ENCODE measurements around the gene DSCAM.

The DSCAM gene

DNA sequence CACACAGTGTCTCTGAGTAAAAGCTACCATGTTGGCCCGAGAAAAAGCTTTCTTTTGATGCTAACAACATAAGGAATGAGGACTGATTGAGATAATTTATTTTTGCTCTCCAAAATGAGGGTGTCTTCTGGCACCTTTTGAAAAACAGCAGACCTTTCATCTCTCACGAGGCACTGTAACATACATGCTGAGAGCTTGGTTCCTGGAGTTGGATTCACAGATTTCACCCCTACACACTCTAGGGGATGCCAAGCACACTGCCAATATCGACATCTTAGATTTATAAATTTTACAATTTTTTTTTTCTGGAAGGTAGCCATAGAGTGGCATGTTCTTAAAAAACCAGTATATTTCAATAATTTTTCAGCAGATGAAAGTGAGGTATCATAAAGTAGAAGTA is 408.3 kb downstream of the DSCAM start:
- Histone ChIP-seq H2BK120ac (ENCODE audit: low read depth, low read length) (no peak overlapping the region), H3K4me3 (ENCODE audit: low read length) (no peak overlapping the region), H3K27ac (ENCODE audit: low read depth, low read length) (no peak overlapping the region), H3K27me3 (ENCODE audit: insufficient read depth, low read length, poor library complexity) (no peaks in the 10 kb centered on the region), H4K5ac (ENCODE audit: low read length) (no peak overlapping the region), H3K18ac (ENCODE audit: low read length) (no peak overlapping the region), H3K79me1 (ENCODE audit: low read length) (no peaks in the 10 kb centered on the region), H3K56ac (ENCODE audit: low read length) (no peak overlapping the region), H3K9ac (ENCODE audit: low read length) (no peak overlapping the region), H3K23ac (ENCODE audit: low read length) (no peak overlapping the region), H3K4me2 (ENCODE audit: low read length) (no peak overlapping the region), H2BK5ac (ENCODE audit: low read length) (no peak overlapping the region), H4K8ac (ENCODE audit: low read depth, low read length) (no peak overlapping the region), H2BK15ac (replicated peaks; ENCODE audit: low read depth) (no peak overlapping the region), H2AK5ac (ENCODE audit: low read length) (no peak overlapping the region), H3K79me2 (ENCODE audit: control insufficient read depth, insufficient read depth, low read length) (no peaks in the 10 kb centered on the region), H3K4me1 (ENCODE audit: control insufficient read depth, low read depth, low read length) (no peaks in the 10 kb centered on the region), H3K4ac (ENCODE audit: low read depth, low read length) (no peak overlapping the region), H3K36me3 (ENCODE audit: control insufficient read depth, insufficient read depth, low read length) (no peaks in the 10 kb centered on the region)
- WGBS (ENCODE audit: extremely low coverage, insufficient coverage, low lambda C conversion rate), result no CpG with 5 or more reads among the region's 3 CpGs
- no peak for DNase-seq

DNA sequence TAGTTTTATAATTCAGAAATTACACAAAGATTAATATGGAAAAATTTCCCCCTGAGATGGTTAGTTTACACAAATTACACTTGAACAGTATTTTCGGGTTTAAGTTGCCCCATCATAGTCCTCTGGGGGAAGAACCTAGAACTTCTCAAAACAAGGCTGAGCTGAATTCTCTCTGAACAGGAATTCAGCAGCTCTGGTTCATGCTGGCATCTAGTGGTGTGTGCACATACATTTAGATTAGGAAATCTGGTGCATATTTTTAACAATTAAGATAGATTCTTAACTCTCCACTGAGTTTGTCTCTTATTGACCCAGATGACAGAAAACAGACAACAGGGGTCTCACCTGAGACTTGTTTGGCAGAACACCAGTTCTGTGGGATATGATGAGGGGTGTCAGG is 410.7 kb downstream of the DSCAM start:
- no peak for DNase-seq
- H3K79me1 ChIP-seq (ENCODE audit: low read length), result no peaks in the 10 kb centered on the region
- H3K18ac ChIP-seq (ENCODE audit: low read length), result no peak overlapping the region
- no CpG with 5 or more reads among the region's 1 CpG for WGBS (ENCODE audit: extremely low coverage, insufficient coverage, low lambda C conversion rate)
- H2BK15ac ChIP-seq (replicated peaks; ENCODE audit: low read depth), result no peak overlapping the region
- H3K79me2 ChIP-seq (ENCODE audit: control insufficient read depth, insufficient read depth, low read length), result no peaks in the 10 kb centered on the region
- no peak overlapping the region for H3K23ac ChIP-seq (ENCODE audit: low read length)
- no peak overlapping the region for H2BK120ac ChIP-seq (ENCODE audit: low read depth, low read length)
- H3K4me2 ChIP-seq (ENCODE audit: low read length), result no peak overlapping the region
- no peak overlapping the region for H3K27ac ChIP-seq (ENCODE audit: low read depth, low read length)
- no peak overlapping the region for H2BK5ac ChIP-seq (ENCODE audit: low read length)
- no peak overlapping the region for H3K4ac ChIP-seq (ENCODE audit: low read depth, low read length)
- H2AK5ac ChIP-seq (ENCODE audit: low read length), result no peak overlapping the region
- H3K27me3 ChIP-seq (ENCODE audit: insufficient read depth, low read length, poor library complexity), result no peaks in the 10 kb centered on the region
- no peak overlapping the region for H3K9ac ChIP-seq (ENCODE audit: low read length)
- H3K36me3 ChIP-seq (ENCODE audit: control insufficient read depth, insufficient read depth, low read length), result no peaks in the 10 kb centered on the region
- no peak overlapping the region for H3K56ac ChIP-seq (ENCODE audit: low read length)
- H3K4me3 ChIP-seq (ENCODE audit: low read length), result no peak overlapping the region
- no peak overlapping the region for H4K5ac ChIP-seq (ENCODE audit: low read length)
- H4K8ac ChIP-seq (ENCODE audit: low read depth, low read length), result no peak overlapping the region
- H3K4me1 ChIP-seq (ENCODE audit: control insufficient read depth, low read depth, low read length), result no peaks in the 10 kb centered on the region

- Histone ChIP-seq H3K18ac (ENCODE audit: low read length) (no peak overlapping the region), H2BK120ac (ENCODE audit: low read depth, low read length) (no peak overlapping the region), H2BK15ac (replicated peaks; ENCODE audit: low read depth) (no peak overlapping the region), H3K4me2 (ENCODE audit: low read length) (no peak overlapping the region), H3K27me3 (ENCODE audit: insufficient read depth, low read length, poor library complexity) (no peaks in the 10 kb centered on the region), H3K4ac (ENCODE audit: low read depth, low read length) (no peak overlapping the region), H4K5ac (ENCODE audit: low read length) (no peak overlapping the region), H3K9ac (ENCODE audit: low read length) (no peak overlapping the region), H3K79me2 (ENCODE audit: control insufficient read depth, insufficient read depth, low read length) (no peaks in the 10 kb centered on the region), H2BK5ac (ENCODE audit: low read length) (no peak overlapping the region), H2AK5ac (ENCODE audit: low read length) (no peak overlapping the region), H3K4me1 (ENCODE audit: control insufficient read depth, low read depth, low read length) (no peaks in the 10 kb centered on the region), H3K23ac (ENCODE audit: low read length) (no peak overlapping the region), H3K56ac (ENCODE audit: low read length) (no peak overlapping the region), H4K8ac (ENCODE audit: low read depth, low read length) (no peak overlapping the region), H3K27ac (ENCODE audit: low read depth, low read length) (no peak overlapping the region), H3K79me1 (ENCODE audit: low read length) (no peaks in the 10 kb centered on the region), H3K4me3 (ENCODE audit: low read length) (no peak overlapping the region), H3K36me3 (ENCODE audit: control insufficient read depth, insufficient read depth, low read length) (no peaks in the 10 kb centered on the region)
- DNase-seq, result peak; percentile 53
- no CpG with 5 or more reads among the region's 2 CpGs for WGBS (ENCODE audit: extremely low coverage, insufficient coverage, low lambda C conversion rate)
These were observed 413.4 kb downstream of the DSCAM start for GRCh38 chr21:40433538-40433937.

- Histone ChIP-seq H3K79me2 (ENCODE audit: control insufficient read depth, insufficient read depth, low read length) (no peaks in the 10 kb centered on the region), H3K4me1 (ENCODE audit: control insufficient read depth, low read depth, low read length) (no peaks in the 10 kb centered on the region), H3K4me2 (ENCODE audit: low read length) (no peak overlapping the region), H3K4me3 (ENCODE audit: low read length) (no peak overlapping the region), H3K4ac (ENCODE audit: low read depth, low read length) (no peak overlapping the region), H4K8ac (ENCODE audit: low read depth, low read length) (no peak overlapping the region), H2BK5ac (ENCODE audit: low read length) (no peak overlapping the region), H3K79me1 (ENCODE audit: low read length) (no peaks in the 10 kb centered on the region), H3K23ac (ENCODE audit: low read length) (no peak overlapping the region), H3K27me3 (ENCODE audit: insufficient read depth, low read length, poor library complexity) (no peaks in the 10 kb centered on the region), H3K27ac (ENCODE audit: low read depth, low read length) (no peak overlapping the region), H2BK15ac (replicated peaks; ENCODE audit: low read depth) (no peak overlapping the region), H3K56ac (ENCODE audit: low read length) (no peak overlapping the region), H3K18ac (ENCODE audit: low read length) (no peak overlapping the region), H2AK5ac (ENCODE audit: low read length) (no peak overlapping the region), H3K9ac (ENCODE audit: low read length) (no peak overlapping the region), H2BK120ac (ENCODE audit: low read depth, low read length) (no peak overlapping the region), H4K5ac (ENCODE audit: low read length) (no peak overlapping the region), H3K36me3 (ENCODE audit: control insufficient read depth, insufficient read depth, low read length) (no peaks in the 10 kb centered on the region)
- WGBS (ENCODE audit: extremely low coverage, insufficient coverage, low lambda C conversion rate), result no CpG with 5 or more reads among the region's 1 CpG
- DNase-seq, result no peak
These were observed 421.0 kb downstream of the DSCAM start for GRCh38 chr21:40425981-40426380.

GRCh38 chr21:40422896-40423635 is 423.9 kb downstream of the DSCAM start:
- Histone ChIP-seq H3K9ac (ENCODE audit: low read length) (no peak overlapping the region), H3K27ac (ENCODE audit: low read depth, low read length) (no peak overlapping the region), H3K4me2 (ENCODE audit: low read length) (no peak overlapping the region), H3K18ac (ENCODE audit: low read length) (no peak overlapping the region), H3K4me3 (ENCODE audit: low read length) (no peak overlapping the region), H3K79me1 (ENCODE audit: low read length) (no peaks in the 10 kb centered on the region), H2AK5ac (ENCODE audit: low read length) (no peak overlapping the region), H3K27me3 (ENCODE audit: insufficient read depth, low read length, poor library complexity) (no peaks in the 10 kb centered on the region), H3K23ac (ENCODE audit: low read length) (no peak overlapping the region), H3K56ac (ENCODE audit: low read length) (no peak overlapping the region), H2BK120ac (ENCODE audit: low read depth, low read length) (no peak overlapping the region), H3K4me1 (ENCODE audit: control insufficient read depth, low read depth, low read length) (no peaks in the 10 kb centered on the region), H3K4ac (ENCODE audit: low read depth, low read length) (no peak overlapping the region), H2BK15ac (replicated peaks; ENCODE audit: low read depth) (no peak overlapping the region), H4K8ac (ENCODE audit: low read depth, low read length) (no peak overlapping the region), H3K36me3 (ENCODE audit: control insufficient read depth, insufficient read depth, low read length) (no peaks in the 10 kb centered on the region), H3K79me2 (ENCODE audit: control insufficient read depth, insufficient read depth, low read length) (no peaks in the 10 kb centered on the region), H4K5ac (ENCODE audit: low read length) (no peak overlapping the region), H2BK5ac (ENCODE audit: low read length) (no peak overlapping the region)
- no CpG with 5 or more reads among the region's 12 CpGs for WGBS (ENCODE audit: extremely low coverage, insufficient coverage, low lambda C conversion rate)
- no peak for DNase-seq

- H3K4ac ChIP-seq (ENCODE audit: low read depth, low read length), result no peak overlapping the region
- no peak overlapping the region for H2BK15ac ChIP-seq (replicated peaks; ENCODE audit: low read depth)
- H3K27ac ChIP-seq (ENCODE audit: low read depth, low read length), result no peak overlapping the region
- no peak overlapping the region for H4K5ac ChIP-seq (ENCODE audit: low read length)
- H3K79me2 ChIP-seq (ENCODE audit: control insufficient read depth, insufficient read depth, low read length), result no peaks in the 10 kb centered on the region
- H3K9ac ChIP-seq (ENCODE audit: low read length), result no peak overlapping the region
- no peak overlapping the region for H3K23ac ChIP-seq (ENCODE audit: low read length)
- H3K79me1 ChIP-seq (ENCODE audit: low read length), result no peaks in the 10 kb centered on the region
- no peak overlapping the region for H2BK120ac ChIP-seq (ENCODE audit: low read depth, low read length)
- H3K4me1 ChIP-seq (ENCODE audit: control insufficient read depth, low read depth, low read length), result no peaks in the 10 kb centered on the region
- H3K36me3 ChIP-seq (ENCODE audit: control insufficient read depth, insufficient read depth, low read length), result no peaks in the 10 kb centered on the region
- no peak for DNase-seq
- no peak overlapping the region for H3K4me2 ChIP-seq (ENCODE audit: low read length)
- H3K18ac ChIP-seq (ENCODE audit: low read length), result no peak overlapping the region
- no peak overlapping the region for H2AK5ac ChIP-seq (ENCODE audit: low read length)
- H3K27me3 ChIP-seq (ENCODE audit: insufficient read depth, low read length, poor library complexity), result no peaks in the 10 kb centered on the region
- H2BK5ac ChIP-seq (ENCODE audit: low read length), result no peak overlapping the region
- no CpG with 5 or more reads among the region's 4 CpGs for whole genome bisulfite sequencing (ENCODE audit: extremely low coverage, insufficient coverage, low lambda C conversion rate)
- H4K8ac ChIP-seq (ENCODE audit: low read depth, low read length), result no peak overlapping the region
- H3K4me3 ChIP-seq (ENCODE audit: low read length), result no peak overlapping the region
- no peak overlapping the region for H3K56ac ChIP-seq (ENCODE audit: low read length)
These were observed 425.8 kb downstream of the DSCAM start for GRCh38 chr21:40421121-40421520.
